DMS53 (cell line): Measurements from ENCODE around the gene EXOC3L4.
"Not testable (repeated sequence)": the region's sequence is repeated elsewhere in the genome, so short reads cannot be mapped to it uniquely, and the experiment has no call there.

Experiments
- DNase-seq: peaks from one replicate; lab custom pipeline; 2025; lab: John Stamatoyannopoulos, UW

Gene EXOC3L4

GRCh38 chr14:103151270-103151945 is 56.9 kb downstream of the EXOC3L4 start:
- DNase-seq: no peak

GRCh38 chr14:103155010-103155409 is 60.5 kb downstream of the EXOC3L4 start:
- DNase-seq: no peak

DNA sequence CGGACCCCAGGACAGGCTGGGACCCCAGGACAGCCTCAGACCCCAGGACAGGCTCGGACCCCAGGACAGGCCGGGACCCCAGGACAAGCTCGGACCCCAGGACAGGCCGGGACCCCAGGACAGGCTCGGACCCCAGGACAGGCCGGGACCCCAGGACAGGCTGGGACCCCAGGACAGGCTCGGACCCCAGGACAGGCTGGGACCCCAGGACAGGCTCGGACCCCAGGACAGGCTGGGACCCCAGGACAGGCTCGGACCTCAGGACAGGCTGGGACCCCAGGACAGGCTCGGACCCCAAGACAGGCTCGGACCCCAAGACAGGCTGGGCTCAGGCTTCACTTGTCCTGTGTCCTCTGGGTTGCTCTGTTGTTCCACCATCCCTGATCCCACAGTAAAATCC is 60.9 kb downstream of the EXOC3L4 start:
- not testable (repeated sequence) for DNase-seq

DNA sequence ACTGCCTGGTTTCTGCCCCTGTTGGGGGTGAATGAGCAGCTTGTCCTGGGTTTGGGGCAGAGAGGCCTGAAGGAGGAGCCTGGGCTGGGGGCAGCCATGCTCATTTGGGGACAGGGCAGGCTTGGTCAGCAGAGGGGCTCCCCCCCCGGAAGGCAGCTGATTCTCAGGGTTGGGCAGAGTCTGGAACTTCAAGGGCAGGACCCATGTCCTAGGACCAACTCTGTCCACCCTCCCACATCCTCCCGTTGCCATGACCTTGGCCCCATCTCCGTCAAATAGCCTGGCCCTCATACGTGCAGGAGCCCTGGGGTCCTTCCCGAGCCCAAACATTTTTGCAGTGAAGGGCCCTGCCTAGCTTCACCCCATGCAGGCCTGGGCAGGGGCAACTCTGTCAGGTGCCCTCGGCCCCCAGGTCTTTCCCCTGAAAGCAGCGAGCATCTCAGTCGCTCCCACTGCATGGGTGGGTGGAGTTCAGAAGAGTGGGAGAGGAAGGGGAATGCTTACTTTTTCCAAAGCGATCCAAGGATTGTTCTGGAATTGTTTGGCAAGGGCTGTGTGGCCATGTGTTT is 61.4 kb downstream of the EXOC3L4 start:
- DNase-seq: no peak

DNA sequence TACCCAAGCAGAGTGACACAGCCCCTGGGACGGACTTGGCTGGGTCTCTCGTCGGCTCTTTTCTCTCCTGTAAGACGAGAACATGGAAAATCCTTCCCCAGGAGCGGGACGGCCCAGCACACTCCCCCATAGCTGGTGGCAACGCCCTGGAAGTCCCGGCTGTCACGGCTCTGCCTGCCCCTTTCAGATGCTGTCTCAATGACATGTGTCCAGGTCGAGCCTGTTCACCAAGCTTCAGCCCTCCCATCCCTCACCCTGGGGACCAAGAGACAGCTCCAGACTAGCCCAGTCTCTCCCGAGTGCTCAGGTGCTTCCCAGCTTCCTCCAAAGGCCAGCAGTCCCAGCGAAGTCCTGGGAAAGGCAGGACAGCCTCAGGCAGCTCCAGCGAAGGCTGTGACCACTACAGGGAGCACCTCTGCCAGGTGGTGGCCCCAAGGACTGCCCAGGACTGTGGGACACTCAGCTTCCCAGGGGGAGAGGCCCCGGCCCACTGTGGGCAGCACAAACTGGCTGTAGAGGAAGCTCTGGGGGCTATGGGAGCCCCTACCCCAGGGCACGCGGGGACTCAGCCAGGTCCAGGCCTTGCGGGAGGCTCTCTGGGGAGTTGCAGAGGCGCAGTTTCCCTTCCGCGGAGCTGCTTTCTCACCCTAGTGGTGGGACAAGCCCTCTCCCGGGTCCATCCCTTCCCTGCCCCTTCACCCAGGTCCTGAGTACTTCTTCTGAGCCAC is 62.3 kb downstream of the EXOC3L4 start:
- DNase-seq: no peak

DNA sequence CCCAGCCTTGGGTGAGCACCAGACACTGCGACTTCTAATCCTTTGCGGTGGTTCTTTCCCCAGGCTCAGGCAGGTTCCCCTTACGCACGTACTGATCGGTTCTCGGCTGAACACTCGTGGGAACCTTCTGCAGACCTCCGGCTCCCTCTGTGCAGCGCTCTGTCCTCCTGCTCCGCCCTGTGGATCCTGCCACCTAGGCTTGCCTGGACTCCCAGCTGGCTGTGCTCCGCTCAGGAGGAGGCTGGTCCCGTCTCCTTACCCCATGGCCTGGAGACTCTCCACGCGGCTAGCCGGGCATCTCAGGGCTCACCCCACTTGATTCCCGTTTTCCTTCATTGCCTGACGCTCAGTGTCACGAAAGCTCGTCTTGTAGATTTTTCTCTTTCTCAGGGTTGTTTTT is 63.4 kb downstream of the EXOC3L4 start:
- no peak for DNase-seq

DNA sequence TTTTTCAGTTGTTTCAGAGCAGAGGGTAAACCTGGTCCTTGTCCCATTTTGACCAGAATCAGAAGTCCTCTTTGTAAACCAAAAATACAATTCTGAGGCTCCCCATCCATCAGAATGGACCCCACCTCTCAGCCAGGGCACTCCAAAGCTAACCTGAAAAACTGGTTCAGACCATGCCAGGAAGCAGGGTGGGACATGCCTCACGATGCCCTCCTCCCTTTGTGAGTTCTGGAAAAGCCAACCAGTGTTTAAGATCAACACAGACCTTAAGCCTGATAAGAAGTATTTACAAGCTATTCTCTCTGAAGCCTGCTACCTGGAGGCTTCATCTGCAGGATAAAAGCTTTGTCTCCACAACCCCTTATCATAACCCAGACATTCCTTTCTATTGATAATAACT is 64.2 kb downstream of the EXOC3L4 start:
- DNase-seq: no peak
